DMS153 treated with DMSO at 0.1 percent for 48 hours (cell line): ENCODE measurements around the gene WDFY1.

Experiments used
- DNase-seq: peaks from one replicate; lab custom pipeline; 2025; ENCODE audit not compliant: unreplicated experiment; lab: John Stamatoyannopoulos, UW

The WDFY1 gene

GRCh38 chr2:223944703-223945531 is at the start of gene WDFY1:
TSS of gene WDFY1 (minus strand) at chr2:223945335. CDS start at chr2:223945284, 51 bp downstream.
- DNase-seq = peak; percentile 59

GRCh38 chr2:223994562-223995162 is 49.5 kb upstream of the WDFY1 start:
- DNase-seq = no peak

GRCh38 chr2:223993634-223994232 is 48.6 kb upstream of the WDFY1 start:
- peak; percentile 58 for DNase-seq

- no peak for DNase-seq
Measured at GRCh38 chr2:223991611-223992010, 46.5 kb upstream of the WDFY1 start.

GRCh38 chr2:223989856-223990232 is 44.7 kb upstream of the WDFY1 start:
- DNase-seq = no peak

- no peak for DNase-seq
Measured at GRCh38 chr2:223989206-223989855, 44.2 kb upstream of the WDFY1 start.

GRCh38 chr2:223981241-223981640 is 36.1 kb upstream of the WDFY1 start:
- no peak for DNase-seq

GRCh38 chr2:223980803-223981202 is 35.7 kb upstream of the WDFY1 start:
- no peak for DNase-seq

GRCh38 chr2:223980397-223980735 is 35.2 kb upstream of the WDFY1 start:
- DNase-seq = no peak

GRCh38 chr2:223979730-223980396 is 34.7 kb upstream of the WDFY1 start:
- DNase-seq = no peak

GRCh38 chr2:223978451-223978850 is 33.3 kb upstream of the WDFY1 start:
- DNase-seq = no peak

- no peak for DNase-seq
Measured at GRCh38 chr2:223976635-223977226, 31.6 kb upstream of the WDFY1 start.

- DNase-seq = no peak
Measured at GRCh38 chr2:223973606-223974005, 28.5 kb upstream of the WDFY1 start.

- no peak for DNase-seq
Measured at GRCh38 chr2:223972656-223973102, 27.5 kb upstream of the WDFY1 start.

GRCh38 chr2:223971731-223972130 is 26.6 kb upstream of the WDFY1 start:
- DNase-seq = no peak

- DNase-seq = peak; percentile 17
Measured at GRCh38 chr2:223970343-223971128, 25.4 kb upstream of the WDFY1 start.

GRCh38 chr2:223969856-223970255 is 24.7 kb upstream of the WDFY1 start:
- DNase-seq = no peak

- DNase-seq = no peak
Measured at GRCh38 chr2:223969315-223969714, 24.2 kb upstream of the WDFY1 start.

GRCh38 chr2:223967981-223968380 is 22.8 kb upstream of the WDFY1 start:
- DNase-seq = no peak

GRCh38 chr2:223959688-223960087 is 14.6 kb upstream of the WDFY1 start:
- DNase-seq = no peak
